ENCODE data around the gene STK32C. TPM values are rescaled to one million over a fixed set of nuclear protein-coding genes. Genes with fewer than 3 reads are reported as not detected.

Gene STK32C
- total RNA-seq, 1 experiment from 2014 or later = 13.9 TPM

DNA sequence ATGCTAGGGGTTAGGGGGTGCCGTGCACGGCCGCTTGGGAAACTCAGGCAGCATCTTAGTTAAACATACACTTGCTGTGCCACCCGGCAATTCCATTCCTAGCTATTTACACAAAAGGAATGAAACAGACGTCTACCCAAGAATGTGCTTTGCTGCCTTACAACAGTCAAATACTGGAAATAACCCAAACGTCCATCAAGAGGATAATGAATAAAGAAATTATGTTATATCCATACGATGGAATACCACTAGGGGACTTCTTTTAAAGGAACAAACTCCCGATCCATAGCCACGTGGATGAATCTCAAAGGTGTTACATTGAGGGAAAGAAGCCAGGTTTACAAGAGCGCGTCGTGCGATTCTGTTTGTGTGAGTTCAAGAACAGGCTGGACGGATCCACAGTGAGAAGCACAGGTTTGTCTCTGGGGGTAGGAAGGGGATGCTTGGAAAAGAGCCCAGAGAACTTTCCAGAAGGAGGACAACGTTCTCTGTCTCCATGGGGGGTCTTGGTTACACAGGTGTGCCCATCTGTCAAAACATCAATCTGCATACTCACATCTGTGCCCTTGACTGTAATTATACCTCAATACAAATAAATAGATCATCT, 41.8 kb downstream of the STK32C start:
- Histone ChIP-seq H3K4me1 (replicated peaks; ENCODE audit: insufficient read depth) (no peaks in the 10 kb centered on the region), H3K79me2 (ENCODE audit: low read depth) (no peaks in the 10 kb centered on the region), H3K4me3 (no peak overlapping the region), H3F3A (ENCODE audit: insufficient read depth, low read depth) (no peaks in the 10 kb centered on the region), H3K27me3 (ENCODE audit: insufficient read depth, low read depth) (no peaks in the 10 kb centered on the region), H3K36me3 (ENCODE audit: low read depth) (no peaks in the 10 kb centered on the region), H4K20me1 (ENCODE audit: insufficient read depth) (no peaks in the 10 kb centered on the region), H2AFZ (no peak overlapping the region), H3K9me2 (ENCODE audit: insufficient read depth) (no peaks in the 10 kb centered on the region), H3K27ac (no peak overlapping the region), H3K4me2 (no peak overlapping the region), H3K9me3 (ENCODE audit: insufficient read depth, low read depth) (no peaks in the 10 kb centered on the region)
- no peak for DNase-seq
- intact Hi-C loops (cut with micrococcal nuclease; ENCODE audit: unreplicated experiment) = no loop called here
- BruUV-seq (replicated peaks) = no TSS peak
- POLR2A ChIA-PET (ENCODE audit: unreplicated experiment) = no interaction called here
- CTCF ChIA-PET = no interaction called here
- TF ChIP-seq, protein P1, sequence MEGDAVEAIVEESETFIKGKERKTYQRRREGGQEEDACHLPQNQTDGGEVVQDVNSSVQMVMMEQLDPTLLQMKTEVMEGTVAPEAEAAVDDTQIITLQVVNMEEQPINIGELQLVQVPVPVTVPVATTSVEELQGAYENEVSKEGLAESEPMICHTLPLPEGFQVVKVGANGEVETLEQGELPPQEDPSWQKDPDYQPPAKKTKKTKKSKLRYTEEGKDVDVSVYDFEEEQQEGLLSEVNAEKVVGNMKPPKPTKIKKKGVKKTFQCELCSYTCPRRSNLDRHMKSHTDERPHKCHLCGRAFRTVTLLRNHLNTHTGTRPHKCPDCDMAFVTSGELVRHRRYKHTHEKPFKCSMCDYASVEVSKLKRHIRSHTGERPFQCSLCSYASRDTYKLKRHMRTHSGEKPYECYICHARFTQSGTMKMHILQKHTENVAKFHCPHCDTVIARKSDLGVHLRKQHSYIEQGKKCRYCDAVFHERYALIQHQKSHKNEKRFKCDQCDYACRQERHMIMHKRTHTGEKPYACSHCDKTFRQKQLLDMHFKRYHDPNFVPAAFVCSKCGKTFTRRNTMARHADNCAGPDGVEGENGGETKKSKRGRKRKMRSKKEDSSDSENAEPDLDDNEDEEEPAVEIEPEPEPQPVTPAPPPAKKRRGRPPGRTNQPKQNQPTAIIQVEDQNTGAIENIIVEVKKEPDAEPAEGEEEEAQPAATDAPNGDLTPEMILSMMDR (conservative IDR thresholded peaks at IDR 0.05) = no peak
- no peak for TF ChIP-seq EZH2 (IDR thresholded peaks at IDR 0.05; ENCODE audit: low read depth)

DNA sequence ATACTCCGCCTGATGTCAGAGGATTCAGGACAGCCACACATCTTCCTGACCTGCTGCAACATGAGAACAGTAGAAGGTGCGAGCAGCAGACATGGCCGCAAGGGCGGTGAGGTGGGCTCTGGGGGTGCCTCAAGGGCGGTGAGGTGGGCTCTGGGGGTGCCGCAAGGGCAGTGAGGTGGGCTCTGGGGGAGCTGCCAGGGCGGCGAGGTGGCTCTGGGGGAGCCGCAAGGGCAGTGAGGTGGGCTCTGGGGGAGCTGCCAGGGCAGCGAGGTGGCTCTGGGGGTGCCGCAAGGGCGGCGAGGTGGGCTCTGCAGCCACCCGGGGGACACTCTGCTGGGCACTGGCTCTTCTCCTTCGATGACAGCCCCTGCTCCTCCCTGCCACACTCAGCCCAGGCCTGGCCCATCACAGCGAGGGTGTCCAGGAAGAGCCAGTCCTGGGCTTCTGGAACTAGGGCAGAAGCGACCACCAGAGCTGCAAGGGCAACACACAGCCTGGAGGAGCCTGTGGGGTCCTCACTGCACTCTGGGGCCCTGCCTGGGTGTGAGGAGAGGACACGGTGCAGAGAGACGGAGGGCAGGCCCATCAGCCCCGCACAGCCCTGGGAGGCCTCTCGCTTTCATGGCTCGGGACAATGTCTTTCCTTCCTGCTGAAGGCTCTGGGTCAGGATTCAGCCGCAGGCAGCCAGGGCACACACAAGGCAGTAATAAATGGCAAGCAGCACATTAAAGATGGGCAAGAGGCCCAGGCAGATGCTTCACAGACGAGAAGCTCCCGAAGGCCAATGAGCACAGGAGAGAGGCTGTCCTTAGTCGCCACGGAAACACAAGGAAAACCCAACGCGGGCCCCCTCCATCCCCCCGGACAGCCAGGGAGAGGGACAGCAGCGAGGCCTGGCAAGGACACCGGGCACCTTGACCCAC, 42.5 kb downstream of the STK32C start:
- Histone ChIP-seq H3K4me3 (no peak overlapping the region), H3K9me2 (ENCODE audit: insufficient read depth) (no peaks in the 10 kb centered on the region), H4K20me1 (ENCODE audit: insufficient read depth) (no peaks in the 10 kb centered on the region), H3K27me3 (ENCODE audit: insufficient read depth, low read depth) (no peaks in the 10 kb centered on the region), H3K27ac (no peak overlapping the region), H3F3A (ENCODE audit: insufficient read depth, low read depth) (no peaks in the 10 kb centered on the region), H3K36me3 (ENCODE audit: low read depth) (no peaks in the 10 kb centered on the region), H2AFZ (no peak overlapping the region), H3K4me2 (no peak overlapping the region), H3K4me1 (replicated peaks; ENCODE audit: insufficient read depth) (no peaks in the 10 kb centered on the region), H3K9me3 (ENCODE audit: insufficient read depth, low read depth) (no peaks in the 10 kb centered on the region), H3K79me2 (ENCODE audit: low read depth) (no peaks in the 10 kb centered on the region)
- no TSS peak for BruUV-seq (replicated peaks)
- ChIA-PET POLR2A (ENCODE audit: unreplicated experiment) (no interaction called here), CTCF (no interaction called here)
- TF ChIP-seq, protein P1 (conservative IDR thresholded peaks at IDR 0.05) = no peak
- TF ChIP-seq EZH2 (IDR thresholded peaks at IDR 0.05; ENCODE audit: low read depth) = no peak
- DNase-seq = no peak
- intact Hi-C loops (cut with micrococcal nuclease; ENCODE audit: unreplicated experiment) = no loop called here

DNA sequence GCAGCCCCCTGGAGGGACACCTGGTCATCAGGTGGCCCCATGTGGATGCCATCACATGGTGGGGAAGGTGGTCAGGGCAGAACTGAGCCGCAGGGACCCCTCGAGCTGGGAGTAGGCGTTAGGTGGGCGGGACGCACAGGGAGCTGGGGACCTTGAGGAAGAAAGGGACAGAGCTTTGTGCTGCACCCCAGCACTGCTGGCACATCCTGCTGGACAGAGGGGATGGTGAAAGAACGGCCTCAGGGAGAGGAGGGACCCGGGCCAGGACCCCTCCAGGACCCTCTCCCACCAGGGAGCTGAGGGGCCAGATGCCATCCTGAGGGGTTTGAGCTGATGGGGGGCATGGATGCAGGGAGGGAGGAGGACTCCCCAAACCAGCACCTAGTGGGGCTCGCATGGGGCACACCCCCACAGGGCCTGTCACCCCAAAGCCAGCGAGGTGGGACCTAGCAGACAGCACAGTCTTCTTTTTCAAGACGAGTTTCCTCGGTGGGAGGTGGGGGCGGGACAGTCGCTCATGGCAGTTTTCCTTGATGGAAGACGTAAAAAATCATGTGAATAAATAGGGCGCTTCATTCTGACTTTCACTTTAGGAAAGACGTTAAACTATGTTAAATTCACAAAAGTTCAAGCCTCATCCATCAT, 43.3 kb downstream of the STK32C start:
- no peak overlapping the region for H2AFZ ChIP-seq
- no peaks in the 10 kb centered on the region for H3K9me3 ChIP-seq (ENCODE audit: insufficient read depth, low read depth)
- no peak overlapping the region for H3K27ac ChIP-seq
- H3F3A ChIP-seq (ENCODE audit: insufficient read depth, low read depth) = no peaks in the 10 kb centered on the region
- ChIA-PET POLR2A (ENCODE audit: unreplicated experiment) (no interaction called here), CTCF (no interaction called here)
- no peaks in the 10 kb centered on the region for H3K9me2 ChIP-seq (ENCODE audit: insufficient read depth)
- no peaks in the 10 kb centered on the region for H3K36me3 ChIP-seq (ENCODE audit: low read depth)
- DNase-seq = no peak
- intact Hi-C loops (cut with micrococcal nuclease; ENCODE audit: unreplicated experiment) = no loop called here
- H3K4me1 ChIP-seq (replicated peaks; ENCODE audit: insufficient read depth) = no peaks in the 10 kb centered on the region
- no peaks in the 10 kb centered on the region for H3K27me3 ChIP-seq (ENCODE audit: insufficient read depth, low read depth)
- H3K79me2 ChIP-seq (ENCODE audit: low read depth) = no peaks in the 10 kb centered on the region
- TF ChIP-seq EZH2 (IDR thresholded peaks at IDR 0.05; ENCODE audit: low read depth) = no peak
- TF ChIP-seq, protein P1 (conservative IDR thresholded peaks at IDR 0.05) = no peak
- no peak overlapping the region for H3K4me3 ChIP-seq
- H4K20me1 ChIP-seq (ENCODE audit: insufficient read depth) = no peaks in the 10 kb centered on the region
- no TSS peak for BruUV-seq (replicated peaks)
- H3K4me2 ChIP-seq = no peak overlapping the region
